GM12878 (cell line): Measurements from ENCODE around the gene KCNC1. TPM values are rescaled to one million over a fixed set of nuclear protein-coding genes. Genes with fewer than 3 reads are reported as not detected.

Experiments used
- ATAC-seq: fragments of 200-7000 bp; cut with Tn5 transposase; 3 replicates; pipeline ENCODE4 v1.9.1; 2020; ENCODE audit warnings: mild to moderate bottlenecking, moderate library complexity
- BruUV-seq: library from RNA; stranded (reverse); fragments of 400-500 nt; replicated peaks from 2 replicates; lab custom pipeline; 2021; lab: Mats Ljungman, UMichigan
- CTCF ChIA-PET: fragments of 300-600 bp; sonication (Branson Sonifier 250); formaldehyde crosslinking; extraction: SDS; loops from one replicate; lab custom pipeline; 2021; ENCODE audit warnings: inconsistent platforms; lab: Yijun Ruan, JAX
- POLR2A ChIA-PET: fragments of 350-600 bp; formaldehyde crosslinking; extraction: SDS; loops from one replicate; lab custom pipeline; 2021; ENCODE audit warnings: inconsistent platforms; lab: Charles Lee
- RAD21 ChIA-PET: fragments of 300-600 bp; sonication (Branson Sonifier 250); formaldehyde crosslinking; loops from one replicate; lab custom pipeline; 2023; ENCODE audit warnings: antibody characterized with exemption; ENCODE audit not compliant: unreplicated experiment; lab: Charles Lee
- SMC1A ChIA-PET: fragments of 300-600 bp; sonication (Branson Sonifier 250); formaldehyde crosslinking; loops from one replicate; lab custom pipeline; 2023; ENCODE audit not compliant: unreplicated experiment, uncharacterized antibody; lab: Charles Lee
- DNase-seq: peaks from one replicate; pipeline ENCODE4 v3.0.0-alpha.2; 2011; ENCODE audit warnings: low read depth, low spot score
- FAIRE-seq: peaks from 3 replicates; lab custom pipeline; 2011; peaks lifted over from hg19 to GRCh38; lab: Jason Lieb, UNC
- H2AFZ ChIP-seq: 2 replicates; pipeline ENCODE4 v1.6.0; 2011; ENCODE audit warnings: low read depth, low read length, control low read depth; ENCODE audit not compliant: control insufficient read depth
- H3K27ac ChIP-seq: 2 replicates; pipeline ENCODE4 v1.5.1; 2011; ENCODE audit warnings: control low read depth; ENCODE audit not compliant: control insufficient read depth, insufficient read depth
- H3K27me3 ChIP-seq, 2 experiments: replicated peaks in 1 of 2; 2 replicates each; pipeline versions ENCODE4 v1.6.0 to v1.6.1; 2011; ENCODE audit warnings: low read length in 1 of 2; ENCODE audit not compliant: control insufficient read depth in 2 of 2, insufficient read depth in 2 of 2
- H3K36me3 ChIP-seq, 2 experiments: 2 replicates each; pipeline ENCODE4 v1.5.1; 2011; ENCODE audit warnings: low read length in 1 of 2; ENCODE audit not compliant: control insufficient read depth in 2 of 2, insufficient read depth in 2 of 2
- H3K4me1 ChIP-seq: 2 replicates; pipeline ENCODE4 v1.6.1; 2011; ENCODE audit warnings: mild to moderate bottlenecking, low read length, moderate library complexity, mixed read lengths; ENCODE audit not compliant: control insufficient read depth, insufficient read depth
- H3K4me2 ChIP-seq: 2 replicates; pipeline ENCODE4 v1.6.0; 2011; ENCODE audit warnings: control low read depth; ENCODE audit not compliant: control insufficient read depth, insufficient read depth
- H3K4me3 ChIP-seq: fragments of 200-600 bp; sonication (generic); 2 replicates; pipeline ENCODE4 v1.5.1; 2016
- H3K79me2 ChIP-seq: 2 replicates; pipeline ENCODE4 v1.6.0; 2011; ENCODE audit warnings: low read length; ENCODE audit not compliant: control insufficient read depth, insufficient read depth
- H3K9ac ChIP-seq: 2 replicates; pipeline ENCODE4 v1.8.0; 2011; ENCODE audit warnings: low read length, control low read depth, mixed read lengths; ENCODE audit not compliant: control insufficient read depth, insufficient read depth
- H3K9me3 ChIP-seq: replicated peaks from 3 replicates; pipeline ENCODE4 v1.5.1; 2011; ENCODE audit warnings: mild to moderate bottlenecking, low read length; ENCODE audit not compliant: control insufficient read depth, insufficient read depth
- H4K20me1 ChIP-seq: 2 replicates; pipeline ENCODE4 v1.6.0; 2011; ENCODE audit not compliant: control insufficient read depth, insufficient read depth
- CBX5 ChIP-seq: sonication (generic); IDR thresholded peaks from 2 replicates; pipeline ENCODE4 v1.6.1; 2016; ENCODE audit warnings: low read depth, moderate library complexity, mild to moderate bottlenecking, inconsistent platforms
- CREB1 ChIP-seq: IDR thresholded peaks from 2 replicates; pipeline ENCODE4 v1.6.1; 2012; ENCODE audit warnings: low read depth, mild to moderate bottlenecking, inconsistent platforms
- DPF2 ChIP-seq: fragments of 450-650 bp; IDR thresholded peaks from 2 replicates; pipeline ENCODE4 v1.6.1; 2017; ENCODE audit warnings: mild to moderate bottlenecking
- HCFC1 ChIP-seq: fragments of 150-350 bp; IDR thresholded peaks from 2 replicates; pipeline ENCODE4 v1.6.1; 2014; ENCODE audit warnings: low read length
- HDAC2 ChIP-seq: fragments of 200-600 bp; sonication (generic); IDR thresholded peaks from 2 replicates; pipeline ENCODE4 v1.6.1; 2017
- MYC ChIP-seq: IDR thresholded peaks from 2 replicates; pipeline ENCODE4 v1.6.1; 2011; ENCODE audit warnings: mild to moderate bottlenecking, low read length, moderate library complexity, inconsistent platforms; ENCODE audit not compliant: insufficient read depth, insufficient replicate concordance, insufficient read length, severe bottlenecking
- NFYB ChIP-seq: IDR thresholded peaks from 2 replicates; pipeline ENCODE4 v1.6.1; 2011; ENCODE audit warnings: low read depth, mild to moderate bottlenecking, low read length, improper control_type of control experiment, moderate library complexity; ENCODE audit not compliant: insufficient read depth
- WGBS: methylation state at CpG from one replicate; pipeline ENCODE4 v1.1.6; 2016; ENCODE audit warnings: low lambda C conversion rate; ENCODE audit not compliant: insufficient replicate concordance, insufficient coverage; ENCODE audit errors: missing lambda C conversion rate; 5-methylcytosine and 5-hydroxymethylcytosine counted together
- in situ Hi-C: fragments of 300-500 bp; cut with MboI; formaldehyde crosslinking; loops from 9 replicates; pipeline ENCODE4 v1.14.3; 2018; ENCODE audit warnings: mixed read lengths
- intact Hi-C: fragments of 100-400 bp; cut with micrococcal nuclease; formaldehyde crosslinking; loops from one replicate; pipeline ENCODE4 v1.14.2; 2022; ENCODE audit not compliant: unreplicated experiment
- polyA plus RNA-seq, 11 experiments: library from polyadenylated mRNA; depleted of rRNA in 4 of 11; unstranded in 6 of 11; stranded (reverse) in 5 of 11; fragments of >200 nt; fragmentation: Nextera tagmentation in 4 of 11; fragmentation: Illumina TruSeq in 1 of 11; extraction: Ambion mirVana in 4 of 11; extraction: Trizol in 1 of 11; gene quantifications; 1 replicate in 1 of 11; 2 replicates in 10 of 11; pipeline versions ENCODE4 v1.2.1 to v1.2.3, GENCODE V29; 2011 to 2016; ENCODE audit warnings: inconsistent platforms in 2 of 11, missing spikeins in 2 of 11, low read depth in 1 of 11
- total RNA-seq, 4 experiments: library from RNA; depleted of rRNA in 3 of 4; stranded (reverse); fragments of >200 nt in 3 of 4; fragmentation: Illumina TruSeq in 1 of 4; extraction: Trizol in 1 of 4; gene quantifications; 2 replicates each; pipeline versions ENCODE4 v1.2.1 to v1.2.3, GENCODE V29; 2013 to 2021
- TF ChIP-seq, protein P1 (sequence below): IDR thresholded peaks from 2 replicates; pipeline ENCODE4 v1.6.1; 2012; ENCODE audit warnings: improper control_type of control experiment, low read depth, low read length; ENCODE audit not compliant: insufficient replicate concordance

The KCNC1 gene
- total and polyA plus RNA-seq, 10 of the 15 experiments (the other 5 are each of a cell fraction or from before 2014, with no cell fraction given): 0.27 to 0.34 TPM; not detected in 8

DNA sequence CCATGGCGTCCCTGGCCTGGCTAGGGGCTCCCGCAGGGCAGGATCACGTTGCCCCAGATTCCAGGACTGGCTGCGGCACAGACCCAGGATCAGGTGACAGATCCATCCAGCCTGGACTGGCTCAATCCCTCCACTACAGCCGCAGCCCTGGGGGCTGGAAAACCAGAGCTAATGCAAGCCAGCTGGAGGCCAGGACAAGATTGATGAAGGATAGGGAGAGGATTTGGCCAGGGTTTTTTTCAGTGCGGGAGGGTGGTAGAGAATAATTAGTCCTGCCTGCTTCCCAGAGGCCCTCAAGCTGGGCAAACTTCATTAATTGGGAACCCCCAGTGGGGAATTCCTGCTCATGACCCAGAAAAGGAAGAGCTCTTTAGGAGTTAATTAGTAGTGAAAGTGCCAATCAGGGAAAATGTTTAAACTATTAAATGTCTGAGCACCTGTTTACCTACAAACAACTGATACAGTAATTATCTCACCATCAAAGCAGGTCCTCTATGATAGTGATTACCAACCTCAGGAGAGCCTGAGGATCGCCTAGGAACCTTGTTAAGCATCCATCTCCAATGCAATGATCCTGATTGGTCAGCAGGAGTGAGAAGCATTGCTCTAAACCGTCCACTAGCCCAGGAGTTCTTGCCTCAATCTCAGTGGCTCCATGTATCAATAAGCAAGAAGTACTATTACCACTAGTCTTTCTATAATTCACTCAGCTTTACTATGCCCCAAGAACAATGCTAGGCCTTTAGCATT, 48.2 kb upstream of the KCNC1 start:
- no peaks in the 10 kb centered on the region; the same call in 2 of the 3 replicates for H3K9me3 ChIP-seq
- TF ChIP-seq CBX5: no peak
- TF ChIP-seq DPF2: no peak
- TF ChIP-seq HDAC2: no peak
- TF ChIP-seq, protein P1, sequence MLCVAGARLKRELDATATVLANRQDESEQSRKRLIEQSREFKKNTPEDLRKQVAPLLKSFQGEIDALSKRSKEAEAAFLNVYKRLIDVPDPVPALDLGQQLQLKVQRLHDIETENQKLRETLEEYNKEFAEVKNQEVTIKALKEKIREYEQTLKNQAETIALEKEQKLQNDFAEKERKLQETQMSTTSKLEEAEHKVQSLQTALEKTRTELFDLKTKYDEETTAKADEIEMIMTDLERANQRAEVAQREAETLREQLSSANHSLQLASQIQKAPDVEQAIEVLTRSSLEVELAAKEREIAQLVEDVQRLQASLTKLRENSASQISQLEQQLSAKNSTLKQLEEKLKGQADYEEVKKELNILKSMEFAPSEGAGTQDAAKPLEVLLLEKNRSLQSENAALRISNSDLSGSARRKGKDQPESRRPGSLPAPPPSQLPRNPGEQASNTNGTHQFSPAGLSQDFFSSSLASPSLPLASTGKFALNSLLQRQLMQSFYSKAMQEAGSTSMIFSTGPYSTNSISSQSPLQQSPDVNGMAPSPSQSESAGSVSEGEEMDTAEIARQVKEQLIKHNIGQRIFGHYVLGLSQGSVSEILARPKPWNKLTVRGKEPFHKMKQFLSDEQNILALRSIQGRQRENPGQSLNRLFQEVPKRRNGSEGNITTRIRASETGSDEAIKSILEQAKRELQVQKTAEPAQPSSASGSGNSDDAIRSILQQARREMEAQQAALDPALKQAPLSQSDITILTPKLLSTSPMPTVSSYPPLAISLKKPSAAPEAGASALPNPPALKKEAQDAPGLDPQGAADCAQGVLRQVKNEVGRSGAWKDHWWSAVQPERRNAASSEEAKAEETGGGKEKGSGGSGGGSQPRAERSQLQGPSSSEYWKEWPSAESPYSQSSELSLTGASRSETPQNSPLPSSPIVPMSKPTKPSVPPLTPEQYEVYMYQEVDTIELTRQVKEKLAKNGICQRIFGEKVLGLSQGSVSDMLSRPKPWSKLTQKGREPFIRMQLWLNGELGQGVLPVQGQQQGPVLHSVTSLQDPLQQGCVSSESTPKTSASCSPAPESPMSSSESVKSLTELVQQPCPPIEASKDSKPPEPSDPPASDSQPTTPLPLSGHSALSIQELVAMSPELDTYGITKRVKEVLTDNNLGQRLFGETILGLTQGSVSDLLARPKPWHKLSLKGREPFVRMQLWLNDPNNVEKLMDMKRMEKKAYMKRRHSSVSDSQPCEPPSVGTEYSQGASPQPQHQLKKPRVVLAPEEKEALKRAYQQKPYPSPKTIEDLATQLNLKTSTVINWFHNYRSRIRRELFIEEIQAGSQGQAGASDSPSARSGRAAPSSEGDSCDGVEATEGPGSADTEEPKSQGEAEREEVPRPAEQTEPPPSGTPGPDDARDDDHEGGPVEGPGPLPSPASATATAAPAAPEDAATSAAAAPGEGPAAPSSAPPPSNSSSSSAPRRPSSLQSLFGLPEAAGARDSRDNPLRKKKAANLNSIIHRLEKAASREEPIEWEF: no peak
- TF ChIP-seq NFYB: no peak
- no peak for TF ChIP-seq MYC
- TF ChIP-seq HCFC1: no peak
- no peak for TF ChIP-seq CREB1
- TF ChIP-seq, all 136 proteins: peak for 0
- ChIA-PET POLR2A (no interaction called here), SMC1A (no interaction called here), RAD21 (no interaction called here), CTCF (interaction anchor here (1.4 kb wide), 1 partner anchor 43 kb away, joined by 5 read pairs; no protein-coding TSS in a partner anchor)
- Histone ChIP-seq H2AFZ (no peak overlapping the region), H3K4me2 (no peak overlapping the region), H3K4me3 (no peak overlapping the region), H3K79me2 (no peaks in the 10 kb centered on the region), H3K27ac (no peak overlapping the region), H3K27me3 (peaks cover 0 to 5% of the 10 kb centered on the region in 2 experiments), H3K4me1 (no peaks in the 10 kb centered on the region), H3K9ac (no peak overlapping the region), H3K36me3 (no peaks in the 10 kb centered on the region), H4K20me1 (no peaks in the 10 kb centered on the region)
- intact Hi-C loops (no loop called here), in situ Hi-C loops (no loop called here)
- DNase-seq (no peak), FAIRE-seq (no peak), ATAC-seq (no peak)
- 8% methylated on average over 5 of the region's 8 CpGs for WGBS
- no TSS peak for BruUV-seq
